NCI-H748 (cell line): Measurements from ENCODE around the gene ELMO2.
"Not testable (repeated sequence)": the region's sequence is repeated elsewhere in the genome, so short reads cannot be mapped to it uniquely, and the experiment has no call there.

Experiments
- DNase-seq: peaks from one replicate; lab custom pipeline; 2025; ENCODE audit not compliant: unreplicated experiment; lab: John Stamatoyannopoulos, UW

The ELMO2 gene

GRCh38 chr20:46407671-46407996 lies 1.2 kb upstream of the ELMO2 start:
- no peak for DNase-seq

DNA sequence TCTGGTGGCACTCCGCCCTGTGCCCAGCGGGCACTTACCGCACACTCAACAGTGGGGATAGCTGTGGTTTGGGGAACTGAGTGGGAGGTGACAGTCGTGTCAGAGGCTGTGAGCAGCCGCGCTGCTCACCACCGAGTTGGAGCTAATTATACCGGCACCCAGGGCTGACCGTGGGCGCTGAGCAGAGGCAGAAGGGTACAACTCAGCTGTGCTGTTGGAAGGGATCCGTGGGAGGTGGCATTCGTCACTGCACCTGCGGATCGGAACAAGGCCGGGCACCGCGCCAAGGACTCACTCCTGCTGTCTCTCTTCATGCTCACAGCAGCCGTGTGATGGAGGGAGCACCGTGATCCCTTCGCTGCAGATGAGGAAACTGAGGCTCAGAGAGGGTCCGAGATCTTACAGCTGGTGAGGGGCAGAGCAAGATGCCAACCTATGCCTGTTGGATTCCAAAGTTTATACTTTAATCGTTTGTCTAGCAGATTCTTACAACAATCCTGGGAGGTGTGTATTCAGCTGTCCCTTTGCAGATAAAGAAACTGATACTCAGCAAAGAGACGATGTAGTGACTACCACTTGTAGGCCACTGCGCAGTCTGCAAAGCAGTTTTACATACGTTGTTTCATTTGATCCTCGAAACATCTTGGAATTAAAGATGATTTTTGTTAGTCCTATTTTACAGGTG lies 713 bp upstream of the ELMO2 start:
- peak; percentile 81 for DNase-seq

DNA sequence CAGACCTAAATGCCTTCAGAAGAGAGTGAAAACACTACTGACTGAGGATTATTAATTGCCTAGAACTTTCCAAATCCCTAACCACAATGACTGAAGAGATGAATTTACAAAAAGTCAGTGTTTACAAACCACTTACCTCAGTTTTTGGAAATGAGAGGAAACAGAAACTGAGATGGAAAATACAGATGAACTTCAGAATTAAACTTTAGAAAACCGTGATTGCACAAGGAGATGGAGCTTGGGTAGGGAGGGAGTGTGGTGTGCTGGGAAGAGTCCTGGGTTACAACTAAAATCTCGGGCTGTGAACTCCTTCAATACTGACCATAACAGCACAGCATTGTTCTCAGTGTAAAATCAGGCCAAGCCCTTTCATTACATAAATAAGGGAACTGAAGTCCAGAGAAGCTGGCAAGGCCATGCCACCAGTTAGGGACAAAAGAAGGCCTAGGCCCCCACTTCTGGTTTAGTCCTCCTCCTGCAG lies 4.0 kb downstream of the ELMO2 start:
- no peak for DNase-seq

DNA sequence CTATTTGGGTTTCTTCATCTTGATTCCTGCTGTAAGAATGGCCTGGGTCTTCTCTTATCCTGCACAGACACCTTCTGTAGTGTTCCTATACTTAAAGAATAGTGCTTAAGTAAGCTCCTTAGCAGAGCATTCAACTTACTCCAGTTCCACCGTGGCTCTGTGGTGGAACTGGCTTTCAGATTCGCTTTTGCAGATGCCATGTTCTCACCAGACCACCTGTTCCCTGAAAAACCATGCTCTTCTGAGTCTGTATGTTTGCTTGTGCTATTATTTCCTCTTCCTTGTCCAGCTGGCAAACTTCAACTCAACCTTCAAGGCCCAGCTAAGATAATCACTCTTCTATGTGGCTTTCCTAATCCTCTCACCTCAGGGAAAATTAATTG lies 4.9 kb downstream of the ELMO2 start:
- no peak for DNase-seq

- DNase-seq: no peak
These were observed 5.5 kb downstream of the ELMO2 start for GRCh38 chr20:46400828-46401477.

DNA sequence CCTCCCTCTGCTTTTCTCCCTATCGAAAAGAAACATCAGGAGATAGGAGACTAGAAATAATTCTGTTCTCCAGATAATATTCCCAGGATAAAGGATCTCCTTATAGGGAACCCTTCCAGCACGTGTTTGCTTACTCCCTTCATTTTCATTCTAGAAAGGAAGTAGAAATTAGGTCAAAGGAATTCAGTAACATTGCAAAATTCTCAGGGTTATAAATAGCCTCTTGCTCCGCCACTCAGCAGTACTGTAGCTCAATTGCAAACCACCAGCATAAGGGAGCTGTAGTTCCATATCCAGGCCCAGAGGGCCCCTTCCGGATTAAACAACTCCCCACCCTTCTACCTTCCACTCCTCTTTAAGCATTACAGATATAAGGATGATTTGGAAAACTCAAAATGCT lies 6.2 kb downstream of the ELMO2 start:
- DNase-seq: no peak

DNA sequence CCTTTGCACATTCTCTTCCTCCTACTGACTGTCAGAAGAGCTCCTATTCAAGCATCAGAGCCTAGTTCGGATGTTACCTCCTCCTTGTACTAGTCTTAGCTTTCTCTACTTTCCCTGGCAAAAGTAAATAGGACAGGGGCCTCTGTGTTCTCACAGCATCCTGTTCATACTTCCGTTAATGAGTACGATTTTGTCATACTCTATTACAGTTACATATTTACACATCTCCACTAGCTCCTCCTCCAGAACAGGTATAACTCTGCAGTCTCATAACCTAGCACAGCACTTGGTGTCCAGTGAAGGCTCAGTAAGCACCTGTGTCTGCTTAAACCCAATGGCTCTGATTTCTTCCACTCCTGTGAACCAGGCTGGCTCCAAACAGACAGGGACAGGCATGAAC lies 7.0 kb downstream of the ELMO2 start:
- DNase-seq: no peak

DNA sequence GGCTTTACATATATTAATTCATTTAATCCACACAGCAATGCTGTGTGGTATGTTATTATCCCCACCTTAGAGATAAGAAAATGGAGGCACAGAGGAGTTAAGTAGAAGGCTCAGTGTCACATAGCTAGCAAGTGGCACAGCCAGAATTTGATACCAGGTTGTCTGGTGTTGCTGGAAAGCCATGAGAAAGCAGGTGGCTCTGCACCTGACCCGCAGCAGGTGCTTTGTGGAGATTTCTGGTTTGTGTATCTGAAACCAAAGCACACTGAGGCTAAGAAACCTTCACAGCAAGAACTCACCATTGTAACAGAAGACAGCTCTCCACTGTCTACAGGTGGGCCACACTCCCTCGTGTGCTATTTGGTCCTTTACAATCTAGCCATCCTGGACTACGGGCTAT lies 7.5 kb downstream of the ELMO2 start:
- DNase-seq: no peak

- no peak for DNase-seq
These were observed 10.2 kb downstream of the ELMO2 start for GRCh38 chr20:46396052-46396740.

DNA sequence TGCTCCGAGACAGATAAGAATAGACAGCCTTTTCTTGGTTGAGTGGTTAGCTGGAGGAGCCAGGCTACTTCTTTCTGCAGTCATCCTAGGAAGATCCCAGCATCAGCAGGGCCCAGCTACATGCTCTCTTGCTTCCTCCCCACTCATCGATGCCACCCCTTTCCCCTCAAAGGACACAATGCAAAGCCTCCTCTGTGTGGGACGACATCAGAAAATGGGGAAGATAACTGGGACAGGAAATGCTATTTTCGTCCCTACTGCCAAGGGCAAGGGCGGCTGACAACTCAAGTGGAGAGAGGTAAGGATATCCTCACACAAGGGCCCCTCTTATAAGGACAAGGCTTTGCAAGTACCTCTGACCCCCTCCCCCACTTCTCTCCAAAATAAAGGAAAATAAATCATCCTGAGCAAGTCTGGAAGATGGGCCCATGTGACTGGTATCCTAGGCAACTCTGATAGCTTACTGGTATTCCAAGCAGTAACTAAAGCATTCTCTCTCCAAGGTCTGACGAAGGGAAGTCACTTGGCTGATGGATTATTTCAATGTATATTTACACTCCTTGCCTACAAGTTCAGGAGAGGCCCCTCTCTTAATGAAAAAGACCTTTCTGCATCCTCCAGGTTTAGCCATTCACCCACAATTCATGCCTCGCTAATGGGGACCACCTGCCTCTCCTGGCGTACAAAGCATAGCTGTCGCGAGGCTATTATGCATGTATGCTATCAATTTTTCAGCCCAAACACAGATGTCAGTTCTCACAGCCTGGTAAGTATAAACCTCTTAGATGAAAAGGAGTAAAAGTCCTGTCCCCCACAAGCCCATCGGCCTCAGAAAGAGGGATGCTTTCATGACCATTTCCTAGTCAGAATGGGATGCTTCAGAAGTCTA lies 11.3 kb downstream of the ELMO2 start:
- DNase-seq: peak; percentile 14

DNA sequence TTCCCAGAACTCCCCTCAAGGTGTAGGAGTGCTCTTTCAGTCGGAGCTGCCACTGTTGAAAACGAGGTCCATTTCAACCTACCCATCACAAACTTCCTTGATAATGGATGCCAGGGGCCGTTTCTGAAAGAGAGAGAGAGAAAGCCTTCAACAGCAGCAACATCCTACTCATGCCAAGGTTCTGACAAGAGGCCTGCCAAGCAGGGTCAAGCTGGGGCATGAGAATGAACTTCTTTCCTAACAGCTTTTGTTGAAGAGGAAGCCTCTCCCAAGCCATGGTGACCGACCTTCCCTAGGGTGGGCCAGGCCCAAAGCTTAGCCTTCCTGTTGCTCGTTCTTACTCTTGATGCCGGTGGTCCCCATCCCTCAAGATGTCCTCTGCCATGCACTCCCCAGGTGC lies 12.4 kb downstream of the ELMO2 start:
- DNase-seq: no peak

- DNase-seq: no peak
These were observed 17.5 kb downstream of the ELMO2 start for GRCh38 chr20:46388937-46389336.

DNA sequence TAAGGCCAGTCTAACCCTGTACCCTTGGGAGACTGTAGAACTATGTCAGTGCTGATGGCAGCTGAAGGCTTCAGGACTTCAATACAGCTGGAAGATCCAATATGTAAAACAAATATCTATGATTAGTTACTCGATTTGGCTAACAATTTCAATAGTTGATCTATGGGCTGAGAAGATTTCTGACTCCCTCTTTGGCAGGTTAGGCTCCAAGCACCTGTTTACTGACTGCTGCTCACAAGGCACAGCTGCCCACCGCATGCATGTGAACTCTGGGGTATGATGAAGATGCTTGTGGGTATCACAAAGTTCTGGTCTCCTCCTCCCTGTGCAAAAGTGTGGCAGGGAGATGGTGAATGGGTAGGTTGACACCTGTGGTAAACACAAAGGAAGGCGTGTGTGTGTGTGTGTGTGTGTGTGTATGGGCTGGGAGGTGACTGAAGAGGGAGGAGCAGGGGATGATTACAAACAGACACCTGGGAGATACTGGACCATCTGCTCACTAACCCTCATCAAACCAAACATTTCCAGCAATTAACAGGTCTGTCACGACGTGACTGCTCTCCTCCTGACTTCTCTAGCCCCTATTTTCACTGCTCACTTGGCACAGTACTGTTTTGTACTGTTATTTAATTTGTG lies 18.1 kb downstream of the ELMO2 start:
- peak; percentile 45 for DNase-seq

GRCh38 chr20:46387054-46387453 lies 19.4 kb downstream of the ELMO2 start:
- DNase-seq: not testable (repeated sequence)

DNA sequence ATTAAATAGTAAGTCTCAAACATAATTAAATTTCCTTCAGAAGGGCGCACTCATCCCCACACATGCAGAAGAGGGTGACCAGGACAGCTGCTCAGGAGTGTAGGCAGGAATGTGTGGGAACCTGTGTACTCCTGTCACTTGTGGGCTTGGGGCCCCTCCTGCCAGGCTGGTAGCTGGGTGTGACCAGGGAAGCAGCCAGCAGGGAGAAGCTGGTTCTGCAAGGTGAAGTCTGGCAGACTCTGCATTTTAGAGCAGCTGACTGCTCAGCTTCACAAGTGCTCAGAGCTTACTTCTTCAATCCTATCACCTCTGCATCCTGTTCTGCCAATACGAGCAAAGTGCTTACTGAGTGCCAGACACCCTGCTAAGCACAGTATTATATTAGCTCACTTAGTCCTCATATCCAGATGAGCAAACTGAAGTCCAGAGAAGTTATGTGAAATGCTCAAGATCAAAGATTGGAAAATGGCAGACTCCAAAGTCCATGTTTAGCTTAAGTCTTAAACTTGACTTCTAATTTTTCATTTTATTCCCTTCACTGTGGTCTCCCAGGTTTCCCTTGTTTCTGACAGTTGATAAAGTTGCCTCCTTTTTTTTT lies 27.9 kb downstream of the ELMO2 start:
- DNase-seq: no peak

- no peak for DNase-seq
These were observed 28.9 kb downstream of the ELMO2 start for GRCh38 chr20:46377518-46377917.

GRCh38 chr20:46376196-46376785 lies 30.1 kb downstream of the ELMO2 start:
- no peak for DNase-seq

- DNase-seq: no peak
These were observed 30.6 kb downstream of the ELMO2 start for GRCh38 chr20:46375771-46376170.

DNA sequence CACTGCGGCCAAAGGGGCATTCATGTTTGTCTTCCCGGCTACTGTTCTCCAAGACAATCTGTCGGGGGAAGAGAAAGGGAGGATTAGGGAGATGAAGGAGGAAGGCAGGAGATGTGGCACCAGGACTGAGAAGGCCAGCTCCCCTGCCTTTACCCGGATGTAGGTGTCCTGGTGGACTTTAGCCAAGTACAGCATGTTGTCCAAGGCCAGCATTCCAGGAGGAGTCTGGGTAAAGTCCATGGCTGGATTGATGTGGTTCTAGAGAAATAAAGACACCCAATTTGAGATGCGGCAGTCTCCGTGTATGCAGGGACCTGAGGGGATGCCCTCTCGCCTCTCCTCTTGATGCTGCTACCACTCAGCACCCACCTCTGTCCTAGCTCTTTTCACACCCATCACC lies 32.0 kb downstream of the ELMO2 start:
- no peak for DNase-seq

DNA sequence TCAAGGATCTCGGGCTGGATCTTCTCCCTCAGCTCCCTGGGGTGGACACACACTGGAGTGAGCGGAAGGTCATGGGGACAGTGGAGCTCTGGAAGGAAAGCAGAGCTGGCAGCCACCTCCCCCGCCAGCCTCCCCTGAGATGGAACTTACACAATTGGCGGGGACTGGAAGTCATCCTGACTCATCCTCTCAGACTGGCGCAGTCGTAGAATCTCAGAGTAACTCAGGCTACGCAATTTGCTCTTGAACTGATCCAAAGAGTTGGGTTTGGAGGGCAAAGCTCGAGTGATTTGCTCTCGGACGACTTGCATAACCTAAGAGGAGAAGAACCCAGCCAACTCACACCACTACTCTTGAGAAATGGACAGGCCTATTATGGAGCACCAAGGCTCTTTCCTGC lies 34.8 kb downstream of the ELMO2 start:
- DNase-seq: no peak
